Kidney (tissue), 14 donors: ENCODE results near the gene SERINC2. TPM values are rescaled to one million over a fixed set of nuclear protein-coding genes. Genes with fewer than 3 reads are reported as not detected.

Experiments
- DNase-seq, 5 donors: peaks; one replicate each; pipeline ENCODE4 v3.0.0-alpha.2; 2013 to 2020
- FAIRE-seq: peaks from 2 replicates; lab custom pipeline; 2012; peaks lifted over from hg19 to GRCh38; lab: Jason Lieb, UNC
- H3K27ac ChIP-seq, 2 donors: one replicate each; pipeline ENCODE4 v1.7.0; 2013; ENCODE audit warnings: low read depth in 2 of 2, low read length in 2 of 2, inconsistent platforms in 1 of 2
- H3K27me3 ChIP-seq: one replicate; pipeline ENCODE4 v1.7.1; 2013; ENCODE audit warnings: low read length, inconsistent platforms; ENCODE audit not compliant: control insufficient read depth, insufficient read depth
- H3K36me3 ChIP-seq, 3 donors: one replicate each; pipeline versions ENCODE4 v1.7.0 to v1.7.1; 2013; ENCODE audit warnings: low read length in 3 of 3, control low read depth in 1 of 3, inconsistent platforms in 1 of 3; ENCODE audit not compliant: insufficient read depth in 3 of 3, control insufficient read depth in 2 of 3
- H3K4me1 ChIP-seq, 3 donors: one replicate each; pipeline versions ENCODE4 v1.7.0 to v1.7.1; 2013; ENCODE audit warnings: low read length in 3 of 3, inconsistent platforms in 1 of 3, low read depth in 1 of 3; ENCODE audit not compliant: control insufficient read depth in 2 of 3, insufficient read depth in 2 of 3
- H3K4me3 ChIP-seq, 3 donors: one replicate each; pipeline versions ENCODE4 v1.7.0 to v1.8.1; 2013; ENCODE audit warnings: low read length in 3 of 3, control low read depth in 1 of 3, inconsistent platforms in 1 of 3
- H3K9ac ChIP-seq, 3 donors: one replicate each; pipeline versions ENCODE4 v1.7.0 to v1.7.1; 2013; ENCODE audit warnings: low read length in 3 of 3, control low read depth in 1 of 3, inconsistent platforms in 1 of 3
- H3K9me3 ChIP-seq, 3 donors: one replicate each; pipeline versions ENCODE4 v1.7.0 to v1.7.1; 2013; ENCODE audit warnings: low read length in 3 of 3, control low read depth in 1 of 3, inconsistent platforms in 1 of 3; ENCODE audit not compliant: control insufficient read depth in 2 of 3, insufficient read depth in 1 of 3
- intact Hi-C: fragments of 100-400 bp; cut with DNase I; formaldehyde crosslinking; loops from one replicate; pipeline ENCODE4 v1.11.1; 2022
- polyA plus RNA-seq: library from polyadenylated mRNA; stranded (reverse); fragments of 350-450 nt; fragmentation: Illumina TruSeq; extraction: RNeasy Lipid Tissue Mini Kit (QIAGEN cat#74804); gene quantifications from one replicate; pipeline ENCODE4 v1.2.3, GENCODE V29; 2014; ENCODE audit warnings: low read depth, low replicate concordance; ENCODE audit not compliant: insufficient read depth
- total RNA-seq: library from RNA; stranded (reverse); fragmentation: NEBNext Ultra II Directional; extraction: Animal tissue kit (Norgen Biotek cat#: 25700); gene quantifications from one replicate; pipeline ENCODE4 v1.2.1, GENCODE V29; 2021
- TF ChIP-seq, protein P1 (sequence below): IDR thresholded peaks from 3 replicates; pipeline ENCODE4 v1.5.1; 2012; ENCODE audit warnings: mild to moderate bottlenecking, moderate library complexity, borderline replicate concordance; ENCODE audit not compliant: insufficient read depth; ENCODE audit errors: extremely low read depth
- donor health status: control.
- donor health status: control.
- donor health status: control.
- donor health status: control.
- donor health status: control.
- donor health status: DM: yes; HTN: yes; CAD: no.
- donor health status: Normal renal cell carcinoma (clear cell type).

SERINC2 gene
- total and polyA plus RNA-seq, 2 donors from 2014 or later: 99.2 to 126 TPM

DNA sequence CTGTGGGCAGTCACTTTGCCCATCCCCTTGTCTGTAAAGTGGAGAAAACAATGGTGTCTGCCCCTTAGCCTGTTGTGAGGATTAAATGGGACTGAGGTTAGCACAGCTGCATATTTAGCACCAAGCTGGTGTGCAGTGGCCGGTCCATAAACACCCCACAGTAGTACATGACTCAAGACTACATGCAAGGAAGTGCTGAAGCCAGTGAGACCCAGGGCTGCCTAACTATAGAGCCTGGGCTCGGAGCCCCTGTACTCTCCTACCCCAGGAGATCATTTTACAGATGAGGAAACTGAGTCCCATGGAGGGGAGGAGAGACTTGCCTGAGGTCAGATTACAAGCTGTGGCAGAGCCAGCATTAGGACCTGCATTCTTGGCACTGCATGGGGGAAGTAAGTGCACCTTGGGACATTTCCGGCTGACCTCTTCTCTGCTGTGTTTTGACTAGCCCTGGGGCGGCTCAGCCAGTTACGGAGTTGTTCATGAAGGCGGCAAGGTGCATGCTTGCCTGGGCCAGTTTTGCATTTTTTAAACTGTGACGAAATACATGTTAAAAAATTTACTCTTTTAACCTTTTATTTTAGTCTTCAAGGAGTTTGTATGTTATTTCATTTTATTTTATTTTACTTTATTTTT is 3.2 kb downstream of the SERINC2 start:
- DNase-seq: peak in 2 of 5 donors; percentile 47 to 87
- intact Hi-C loops: no loop called here
- TF ChIP-seq, protein P1, sequence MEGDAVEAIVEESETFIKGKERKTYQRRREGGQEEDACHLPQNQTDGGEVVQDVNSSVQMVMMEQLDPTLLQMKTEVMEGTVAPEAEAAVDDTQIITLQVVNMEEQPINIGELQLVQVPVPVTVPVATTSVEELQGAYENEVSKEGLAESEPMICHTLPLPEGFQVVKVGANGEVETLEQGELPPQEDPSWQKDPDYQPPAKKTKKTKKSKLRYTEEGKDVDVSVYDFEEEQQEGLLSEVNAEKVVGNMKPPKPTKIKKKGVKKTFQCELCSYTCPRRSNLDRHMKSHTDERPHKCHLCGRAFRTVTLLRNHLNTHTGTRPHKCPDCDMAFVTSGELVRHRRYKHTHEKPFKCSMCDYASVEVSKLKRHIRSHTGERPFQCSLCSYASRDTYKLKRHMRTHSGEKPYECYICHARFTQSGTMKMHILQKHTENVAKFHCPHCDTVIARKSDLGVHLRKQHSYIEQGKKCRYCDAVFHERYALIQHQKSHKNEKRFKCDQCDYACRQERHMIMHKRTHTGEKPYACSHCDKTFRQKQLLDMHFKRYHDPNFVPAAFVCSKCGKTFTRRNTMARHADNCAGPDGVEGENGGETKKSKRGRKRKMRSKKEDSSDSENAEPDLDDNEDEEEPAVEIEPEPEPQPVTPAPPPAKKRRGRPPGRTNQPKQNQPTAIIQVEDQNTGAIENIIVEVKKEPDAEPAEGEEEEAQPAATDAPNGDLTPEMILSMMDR: no peak

DNA sequence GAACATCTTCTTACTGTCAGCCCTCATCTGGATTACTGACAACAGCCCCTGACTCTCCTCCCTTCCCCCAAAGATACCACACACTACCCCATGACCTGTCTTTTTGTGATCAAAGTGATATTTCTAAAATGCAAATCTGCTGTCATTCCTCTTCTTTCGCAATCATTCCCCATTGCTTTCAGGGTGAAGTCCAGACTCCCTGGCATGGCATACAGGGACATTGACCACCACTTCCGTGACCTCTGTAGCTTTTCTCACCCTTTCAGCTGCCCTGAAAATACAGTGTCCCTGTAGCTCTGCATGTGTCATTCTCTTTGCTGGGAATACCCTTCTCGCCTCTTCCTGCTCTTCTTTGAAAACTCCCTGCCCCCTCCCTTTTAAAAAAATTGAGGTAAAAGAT is 4.1 kb downstream of the SERINC2 start:
- FAIRE-seq: no peak
- Histone ChIP-seq H3K36me3 (no peaks in the 10 kb centered on the region), H3K27ac (peak overlapping the region; percentile 71 to 75), H3K9ac (peak overlapping the region in 1 of 3 donors; percentile 12), H3K27me3 (no peaks in the 10 kb centered on the region), H3K4me1 (peaks cover 0 to 25% (median 25%) of the 10 kb centered on the region in 3 donors), H3K9me3 (no peaks in the 10 kb centered on the region), H3K4me3 (no peak overlapping the region)
- no peak for DNase-seq
- TF ChIP-seq, protein P1: no peak
- intact Hi-C loops: no loop called here

More for the DNA sequence above, 3.2 kb downstream of the SERINC2 start:
- Histone ChIP-seq H3K36me3 (no peaks in the 10 kb centered on the region), H3K27me3 (no peaks in the 10 kb centered on the region), H3K4me3 (no peak overlapping the region), H3K4me1 (peaks cover 0 to 25% (median 25%) of the 10 kb centered on the region in 3 donors), H3K9ac (no peak overlapping the region), H3K9me3 (no peaks in the 10 kb centered on the region), H3K27ac (peak overlapping the region; percentile 71 to 85)
- FAIRE-seq: no peak

DNA sequence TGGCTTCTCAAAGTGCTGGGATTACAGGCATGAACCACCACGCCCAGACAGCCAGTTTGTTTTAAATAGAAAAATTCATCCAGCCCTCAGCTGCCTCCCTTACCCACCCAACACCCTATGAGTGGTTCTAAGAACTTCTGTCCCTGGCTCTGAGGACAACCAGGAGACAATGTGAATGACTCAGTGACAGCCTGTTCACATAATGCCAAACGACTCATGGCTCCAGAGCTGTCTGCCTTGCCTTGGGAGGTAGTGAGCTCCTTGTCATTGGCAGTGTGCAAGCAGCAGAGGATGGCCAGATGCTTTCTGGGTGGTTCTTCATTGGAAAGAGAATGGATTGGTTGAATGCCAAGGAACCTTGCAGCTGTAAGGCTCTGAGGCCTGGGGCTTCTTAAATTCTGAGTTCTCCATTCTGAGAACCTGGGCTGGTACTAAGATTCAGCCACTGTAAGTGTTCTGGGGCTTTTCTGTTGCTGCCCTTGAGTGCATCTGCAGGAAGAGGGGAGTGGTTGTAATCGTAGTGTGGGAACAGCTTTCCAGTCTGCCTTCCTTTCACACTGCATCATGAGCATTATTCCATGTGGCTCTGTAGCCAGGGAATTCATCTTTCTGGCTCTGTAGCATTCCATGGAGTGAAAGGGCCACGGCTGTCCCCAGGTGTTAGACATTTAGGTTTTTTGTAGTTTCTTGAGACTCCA is 5.8 kb downstream of the SERINC2 start:
- FAIRE-seq (no peak), DNase-seq (no peak)
- intact Hi-C loops: no loop called here
- Histone ChIP-seq H3K27ac (peak overlapping the region in 1 of 2 donors; percentile 23), H3K36me3 (no peaks in the 10 kb centered on the region), H3K9me3 (no peaks in the 10 kb centered on the region), H3K27me3 (no peaks in the 10 kb centered on the region), H3K4me1 (peaks cover 0 to 32% (median 26%) of the 10 kb centered on the region in 3 donors), H3K4me3 (no peak overlapping the region), H3K9ac (no peak overlapping the region)
- TF ChIP-seq, protein P1: no peak
